GM18499 (cell line): ENCODE data around the gene KRT34.

Experiments used
- ATAC-seq: cut with Tn5 transposase; IDR thresholded peaks from one replicate; pipeline ENCODE4 v1.9.1; 2021; ENCODE audit warnings: moderate number of reproducible peaks; ENCODE audit not compliant: insufficient read depth, unreplicated experiment

Gene KRT34

DNA sequence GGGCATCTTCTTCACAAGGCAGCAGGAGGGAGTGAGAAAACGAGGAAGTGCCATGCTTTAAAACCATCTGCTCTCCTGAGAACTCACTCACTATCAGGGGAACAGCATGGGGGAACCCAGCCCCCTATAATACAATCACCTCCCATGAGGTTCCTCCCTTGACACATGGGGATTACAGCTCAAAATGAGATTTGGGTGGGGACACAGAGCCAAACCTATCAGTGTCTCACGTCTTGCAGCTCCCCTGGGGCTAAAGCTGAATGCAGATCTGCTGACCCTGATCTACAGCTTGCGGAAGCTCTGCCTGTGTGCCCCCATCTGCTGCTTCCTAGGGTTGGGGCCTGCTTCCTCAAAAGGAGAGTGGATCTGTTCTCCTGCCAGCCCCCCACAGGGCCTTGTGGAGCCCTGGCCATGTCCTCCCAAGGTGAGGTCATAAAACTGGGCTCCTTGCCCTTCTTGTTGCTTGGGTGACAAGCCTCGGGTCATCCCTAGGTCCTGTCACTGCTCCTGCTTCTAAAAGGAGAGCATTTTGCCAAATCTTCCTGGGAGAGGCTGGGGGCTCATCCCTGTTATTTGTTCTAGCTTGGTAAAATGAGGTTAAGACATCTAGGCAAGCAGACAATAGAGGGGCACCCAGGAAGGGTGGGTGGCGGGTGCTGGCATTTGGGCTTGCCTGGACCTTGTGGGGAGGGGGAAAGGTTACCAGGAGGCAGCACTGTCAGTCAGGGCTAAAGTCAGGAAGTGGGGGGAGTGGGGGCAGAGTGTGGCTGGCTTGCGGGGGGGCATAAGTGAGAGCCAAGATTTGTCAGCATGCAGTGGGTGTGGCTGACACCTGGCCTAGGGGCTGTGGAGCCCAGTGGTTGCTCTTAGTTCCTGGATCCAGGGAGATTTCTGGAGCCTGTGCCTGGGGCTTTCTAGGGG is 47.5 kb downstream of the KRT34 start:
- no peak for ATAC-seq

DNA sequence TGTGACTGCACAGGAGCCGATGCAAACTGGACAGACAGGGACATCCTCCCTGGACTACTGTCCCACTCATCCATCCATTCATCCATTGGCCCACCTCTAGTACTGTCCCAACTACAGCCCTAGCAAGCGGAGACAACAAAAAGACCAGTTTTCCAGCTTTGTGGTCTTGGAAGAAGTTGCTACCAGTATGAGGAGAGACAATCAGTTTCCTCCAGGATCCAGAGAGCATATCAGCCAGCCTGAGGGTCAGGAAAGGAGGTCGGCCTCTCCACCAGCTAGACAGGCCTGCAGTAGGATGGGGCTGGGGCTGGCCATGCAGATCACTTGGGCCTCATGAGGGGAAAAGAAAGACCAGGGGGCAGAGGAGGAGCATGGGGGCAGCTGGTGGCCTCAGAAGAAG is 48.3 kb downstream of the KRT34 start:
- ATAC-seq, result no peak

DNA sequence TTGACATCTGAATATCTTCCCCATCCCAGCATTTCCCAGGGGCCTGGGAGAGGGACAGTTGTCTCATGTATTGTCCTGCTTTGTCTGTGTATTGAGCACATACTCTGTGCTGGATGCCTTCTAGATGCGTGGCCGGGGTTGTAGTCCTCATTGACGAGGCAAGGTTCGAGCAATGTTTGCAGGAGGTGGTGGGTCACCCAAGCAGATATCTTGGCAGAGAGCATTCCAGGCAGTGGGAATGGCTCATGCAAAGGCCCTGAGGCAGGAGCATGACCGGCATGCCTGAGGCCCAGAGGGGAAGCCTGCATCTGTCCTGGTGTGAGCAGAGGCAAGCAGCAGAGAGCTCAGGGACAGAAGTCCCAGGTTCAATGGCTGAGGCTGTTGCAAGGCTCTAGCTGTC is 49.0 kb downstream of the KRT34 start:
- ATAC-seq, result no peak

- no peak for ATAC-seq
Measured at GRCh38 chr17:41332239-41332638, 49.9 kb downstream of the KRT34 start.

- ATAC-seq, result no peak
Measured at GRCh38 chr17:41331606-41332005, 50.5 kb downstream of the KRT34 start.

- ATAC-seq, result no peak
Measured at GRCh38 chr17:41329279-41329948, 52.7 kb downstream of the KRT34 start.

DNA sequence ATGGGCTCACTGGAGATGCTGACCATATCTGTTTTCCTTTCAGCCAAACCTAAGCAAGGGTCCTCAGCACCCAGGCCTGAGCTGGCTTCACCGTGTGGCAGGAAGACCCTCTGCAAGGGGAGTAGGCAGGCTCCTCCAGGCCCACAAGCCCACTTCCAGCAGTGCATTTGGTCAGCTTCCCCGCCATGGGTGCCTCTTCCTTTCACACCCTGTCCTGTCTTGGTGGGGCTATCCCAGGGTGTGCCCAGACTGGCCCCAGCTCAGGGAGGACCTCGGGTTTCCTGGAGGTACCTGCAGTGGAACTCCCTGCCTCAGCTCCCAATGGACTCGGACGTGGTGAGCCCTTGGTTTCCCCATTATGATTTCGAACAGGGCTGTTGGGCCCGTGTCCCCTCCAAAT is 53.9 kb downstream of the KRT34 start:
- ATAC-seq, result no peak
